Activated T-cell treated with anti-CD3 and anti-CD28 coated beads for 1 hour (primary cell): ENCODE data around the gene SLC36A1.

Experiments
- DNase-seq: peaks from one replicate; pipeline ENCODE4 v3.0.0-alpha.2; 2020; ENCODE audit warnings: low read depth

SLC36A1 gene

DNA sequence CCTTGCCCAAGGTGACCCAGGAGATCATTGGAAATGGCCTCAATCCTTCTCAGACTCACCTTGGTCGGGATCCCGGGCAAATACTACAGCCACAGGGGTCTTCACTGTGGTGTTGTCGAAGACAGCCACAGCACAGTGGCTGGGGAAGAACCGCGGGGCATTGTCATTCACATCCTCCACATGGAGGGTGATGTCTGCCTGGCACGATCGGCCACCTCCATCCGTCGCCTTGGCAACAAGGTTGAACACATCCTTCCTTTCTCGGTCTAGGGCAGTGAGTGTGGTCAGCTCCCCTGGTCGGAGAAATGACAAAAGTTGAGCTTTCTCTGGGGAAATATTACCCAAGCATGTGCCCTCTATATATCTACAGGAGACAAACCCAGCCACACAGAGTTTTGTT is 86.9 kb downstream of the SLC36A1 start:
- DNase-seq, result no peak

GRCh38 chr5:151537044-151537443 is 89.6 kb downstream of the SLC36A1 start:
- DNase-seq, result no peak

DNA sequence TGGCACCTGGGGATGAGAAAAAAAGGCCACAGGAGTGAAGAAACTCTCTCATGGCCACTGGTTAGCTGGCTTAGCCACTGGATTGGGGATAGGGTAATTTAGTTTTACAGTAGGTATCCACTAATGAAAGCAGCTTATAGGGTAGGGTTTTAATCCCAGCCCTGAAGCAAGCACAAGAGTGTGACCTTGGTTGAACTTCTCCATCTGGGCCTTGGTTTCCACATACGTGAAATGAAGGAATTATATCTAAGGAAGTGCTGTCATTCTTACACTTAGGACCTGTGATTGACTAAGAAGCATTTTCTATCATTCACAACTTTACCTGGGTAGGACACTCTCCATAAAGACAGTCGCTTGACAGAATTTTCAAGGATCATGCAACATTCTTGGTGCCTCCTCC is 94.2 kb downstream of the SLC36A1 start:
- no peak for DNase-seq
